Gastrocnemius medialis (tissue), 4 donors: ENCODE results near the gene HS3ST3A1. TPM values are rescaled to one million over a fixed set of nuclear protein-coding genes. Genes with fewer than 3 reads are reported as not detected.

Experiments
- ATAC-seq, 2 donors: fragments of 150-250 bp; one replicate each; pipeline ENCODE4 v1.9.1; 2016
- DNase-seq, 2 donors: peaks; one replicate each; pipeline ENCODE4 v3.0.0-alpha.2; 2019
- H3K27ac ChIP-seq, 4 donors: fragments of 200-600 bp; sonication (generic); 1 replicate in 1 of 4; 2 replicates in 3 of 4; pipeline ENCODE4 v1.5.1; 2016 to 2018; ENCODE audit warnings: mild to moderate bottlenecking in 2 of 4, moderate library complexity in 1 of 4
- H3K27me3 ChIP-seq, 3 donors: fragments of 200-600 bp; sonication (generic) in 2 of 3; 1 replicate in 1 of 3; 2 replicates in 2 of 3; pipeline versions ENCODE4 v1.5.1 to v1.6.0; 2016 to 2019; ENCODE audit warnings: mild to moderate bottlenecking in 1 of 3, moderate library complexity in 1 of 3
- H3K36me3 ChIP-seq, 2 donors: fragments of 200-600 bp; sonication (generic) in 1 of 2; one replicate each; pipeline ENCODE4 v1.5.1; 2017 to 2018
- H3K4me1 ChIP-seq, 2 donors: fragments of 200-600 bp; sonication (generic) in 1 of 2; one replicate each; pipeline ENCODE4 v1.5.1; 2016 to 2017; ENCODE audit warnings: mild to moderate bottlenecking in 2 of 2
- H3K4me3 ChIP-seq, 4 donors: fragments of 200-600 bp; sonication (generic) in 3 of 4; 1 replicate in 1 of 4; 2 replicates in 3 of 4; pipeline ENCODE4 v1.5.1; 2016 to 2019; ENCODE audit warnings: mild to moderate bottlenecking in 2 of 4
- H3K9me3 ChIP-seq, 3 donors: fragments of 200-600 bp; sonication (generic) in 2 of 3; 1 replicate in 1 of 3; 2 replicates in 2 of 3; pipeline ENCODE4 v1.5.1; 2016 to 2019
- POLR2A ChIP-seq, 2 donors: fragments of 450-650 bp; IDR thresholded peaks; one replicate each; pipeline ENCODE4 v1.6.1; 2017; ENCODE audit warnings: antibody characterized with exemption in 2 of 2, mild to moderate bottlenecking in 2 of 2, moderate library complexity in 2 of 2
- in situ Hi-C, 4 donors: fragments of 200-750 bp; cut with MboI; loops; one replicate each; pipeline versions ENCODE4 v1.15.0 to v1.8.0; 2017; ENCODE audit warnings: low sequenced_read_pairs in 4 of 4
- intact Hi-C: fragments of 100-400 bp; cut with DNase I; formaldehyde crosslinking; loops from one replicate; pipeline ENCODE4 v1.15.1; 2023; ENCODE audit warnings: low total_unique reads
- total RNA-seq, 4 donors: library from RNA; depleted of rRNA; stranded (reverse); fragments of >200 nt; gene quantifications; one replicate each; pipeline versions ENCODE4 v1.1.0 to v1.2.3, GENCODE V29; 2016
- TF ChIP-seq, protein P1 (sequence below), 5 experiments: fragments of 450-650 bp in 3 of 5; fragments of 200-600 bp in 2 of 5; sonication (generic) in 2 of 5; IDR thresholded peaks in 4 of 5; conservative IDR thresholded peaks in 1 of 5; 1 replicate in 4 of 5; 2 replicates in 1 of 5; pipeline ENCODE4 v1.5.1; 2016 to 2019; ENCODE audit warnings: antibody characterized with exemption in 5 of 5, mild to moderate bottlenecking in 3 of 5, moderate library complexity in 3 of 5

The HS3ST3A1 gene
- total RNA-seq, 4 donors from 2014 or later, result 0.23 to 1.4 (median 0.85) TPM

DNA sequence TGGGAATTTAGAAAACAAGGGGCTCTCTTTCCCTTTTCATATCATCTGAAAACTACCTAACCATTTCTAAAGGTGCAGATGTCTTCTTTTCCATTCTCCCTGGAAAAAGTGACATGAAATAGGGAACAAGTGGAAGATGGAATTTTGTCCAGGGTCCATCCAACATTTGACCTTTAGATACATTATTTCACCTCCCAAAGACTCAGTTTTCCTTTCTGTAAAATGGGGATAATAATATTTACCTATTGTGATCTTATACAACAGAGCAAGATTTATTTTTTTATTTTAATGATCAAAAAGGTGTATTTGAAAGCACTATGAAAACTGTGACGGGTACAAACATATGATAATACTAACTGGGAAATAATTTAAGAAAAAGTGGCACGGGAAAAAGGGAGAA lies 106.3 kb downstream of the HS3ST3A1 start:
- no peak overlapping the region for H3K27ac ChIP-seq
- no peaks in the 10 kb centered on the region for H3K27me3 ChIP-seq
- no peaks in the 10 kb centered on the region for H3K4me1 ChIP-seq
- intact Hi-C loops (no loop called here), in situ Hi-C loops (no loop called here)
- no peaks in the 10 kb centered on the region for H3K36me3 ChIP-seq
- ATAC-seq, result no peak
- H3K4me3 ChIP-seq, result no peak overlapping the region
- TF ChIP-seq, protein P1, sequence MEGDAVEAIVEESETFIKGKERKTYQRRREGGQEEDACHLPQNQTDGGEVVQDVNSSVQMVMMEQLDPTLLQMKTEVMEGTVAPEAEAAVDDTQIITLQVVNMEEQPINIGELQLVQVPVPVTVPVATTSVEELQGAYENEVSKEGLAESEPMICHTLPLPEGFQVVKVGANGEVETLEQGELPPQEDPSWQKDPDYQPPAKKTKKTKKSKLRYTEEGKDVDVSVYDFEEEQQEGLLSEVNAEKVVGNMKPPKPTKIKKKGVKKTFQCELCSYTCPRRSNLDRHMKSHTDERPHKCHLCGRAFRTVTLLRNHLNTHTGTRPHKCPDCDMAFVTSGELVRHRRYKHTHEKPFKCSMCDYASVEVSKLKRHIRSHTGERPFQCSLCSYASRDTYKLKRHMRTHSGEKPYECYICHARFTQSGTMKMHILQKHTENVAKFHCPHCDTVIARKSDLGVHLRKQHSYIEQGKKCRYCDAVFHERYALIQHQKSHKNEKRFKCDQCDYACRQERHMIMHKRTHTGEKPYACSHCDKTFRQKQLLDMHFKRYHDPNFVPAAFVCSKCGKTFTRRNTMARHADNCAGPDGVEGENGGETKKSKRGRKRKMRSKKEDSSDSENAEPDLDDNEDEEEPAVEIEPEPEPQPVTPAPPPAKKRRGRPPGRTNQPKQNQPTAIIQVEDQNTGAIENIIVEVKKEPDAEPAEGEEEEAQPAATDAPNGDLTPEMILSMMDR (IDR thresholded peaks at IDR 0.05 in 4 of 5, conservative IDR thresholded peaks at IDR 0.05 in 1 of 5), result no peak
- no peak for TF ChIP-seq POLR2A (IDR thresholded peaks at IDR 0.05)
- no peak for DNase-seq
- no peaks in the 10 kb centered on the region for H3K9me3 ChIP-seq

DNA sequence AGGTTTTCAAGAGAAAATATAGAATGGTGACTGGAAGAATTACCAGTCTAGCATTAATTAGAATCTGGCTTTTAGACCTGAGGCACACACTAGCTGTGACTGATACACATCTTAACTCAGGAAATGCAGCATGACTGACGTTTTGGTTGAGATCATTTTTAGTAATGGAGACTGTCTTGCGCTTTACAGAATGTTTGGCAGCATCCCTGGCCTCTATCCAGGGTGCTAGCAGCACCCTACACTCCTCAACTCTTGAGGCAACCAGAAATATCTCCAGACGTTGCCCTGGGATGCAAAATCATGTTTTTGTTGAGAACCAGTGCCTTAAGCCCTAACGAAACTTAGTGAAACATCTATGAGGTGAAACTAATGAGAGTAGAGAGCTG lies 109.0 kb downstream of the HS3ST3A1 start:
- no peaks in the 10 kb centered on the region for H3K4me1 ChIP-seq
- no peak for TF ChIP-seq POLR2A (IDR thresholded peaks at IDR 0.05)
- no peak for DNase-seq
- in situ Hi-C loops, result no loop called here
- no peak overlapping the region for H3K27ac ChIP-seq
- no peaks in the 10 kb centered on the region for H3K27me3 ChIP-seq
- no peak for ATAC-seq
- no peaks in the 10 kb centered on the region for H3K9me3 ChIP-seq
- H3K4me3 ChIP-seq, result no peak overlapping the region
- H3K36me3 ChIP-seq, result no peaks in the 10 kb centered on the region
- intact Hi-C loops, result no loop called here

DNA sequence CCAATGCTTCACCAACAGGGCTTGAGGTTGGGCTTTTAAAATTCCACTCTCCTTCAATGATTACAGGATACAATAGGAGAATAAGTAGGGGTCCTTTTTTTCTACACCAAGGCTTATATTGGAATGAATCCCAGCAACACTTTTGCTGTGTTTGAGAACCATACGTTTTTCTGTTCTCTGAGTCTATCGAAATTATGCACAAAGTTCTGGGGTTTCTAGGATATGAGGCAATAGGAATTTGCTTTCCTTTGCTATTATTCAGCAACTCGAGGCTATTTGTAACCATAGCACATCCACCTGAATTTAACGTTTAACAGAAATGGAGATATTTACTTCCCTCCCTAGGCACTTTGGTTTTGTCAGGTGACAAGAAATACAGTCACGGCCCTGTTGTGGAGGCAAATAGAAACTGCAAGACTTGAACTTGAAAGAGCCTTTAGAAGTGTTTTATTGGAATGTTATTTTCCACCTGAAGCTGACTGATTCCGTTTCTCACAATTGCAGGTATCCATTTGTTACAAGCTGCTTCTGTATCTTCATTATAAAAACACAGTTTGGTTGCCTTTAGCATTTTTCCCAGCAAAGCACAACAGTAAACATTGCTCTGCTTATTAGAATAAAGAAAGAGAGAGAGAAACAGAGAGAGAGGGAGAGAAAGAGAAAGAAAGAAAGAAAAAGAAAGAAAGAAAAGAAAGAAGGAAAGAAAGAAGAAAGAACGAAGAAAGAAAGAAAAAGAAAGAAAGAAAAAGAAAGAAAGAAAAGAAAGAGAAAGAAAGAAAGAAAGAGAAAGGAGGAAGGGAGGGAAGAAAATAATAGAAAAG lies 109.6 kb downstream of the HS3ST3A1 start:
- Histone ChIP-seq H3K9me3 (no peaks in the 10 kb centered on the region), H3K4me3 (no peak overlapping the region), H3K27me3 (no peaks in the 10 kb centered on the region), H3K4me1 (no peaks in the 10 kb centered on the region), H3K36me3 (no peaks in the 10 kb centered on the region), H3K27ac (no peak overlapping the region)
- in situ Hi-C loops, result no loop called here
- TF ChIP-seq POLR2A (IDR thresholded peaks at IDR 0.05), result no peak
- TF ChIP-seq, protein P1 (IDR thresholded peaks at IDR 0.05 in 4 of 5, conservative IDR thresholded peaks at IDR 0.05 in 1 of 5), result no peak
- no peak for DNase-seq
- intact Hi-C loops, result no loop called here
- ATAC-seq, result no peak

DNA sequence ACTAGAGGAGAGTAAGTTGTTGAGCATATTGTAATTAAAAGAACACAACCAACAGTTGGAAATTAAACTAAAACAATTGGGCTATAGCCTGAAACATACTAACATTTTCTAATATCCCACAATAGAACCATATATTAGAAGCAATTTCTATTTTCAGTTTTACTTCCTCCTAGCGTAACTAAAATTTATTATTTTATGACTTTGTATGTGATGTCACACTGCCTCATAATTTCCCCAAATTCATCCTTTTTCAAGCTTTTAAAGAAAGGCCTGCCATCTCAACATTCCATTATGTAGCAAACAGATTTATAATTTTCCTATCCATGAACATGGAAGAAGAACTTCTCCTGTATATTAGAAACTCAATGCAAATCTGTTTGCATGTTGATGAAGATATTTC lies 110.2 kb downstream of the HS3ST3A1 start:
- Histone ChIP-seq H3K4me1 (no peaks in the 10 kb centered on the region), H3K36me3 (no peaks in the 10 kb centered on the region), H3K4me3 (no peak overlapping the region), H3K9me3 (no peaks in the 10 kb centered on the region), H3K27me3 (no peaks in the 10 kb centered on the region), H3K27ac (no peak overlapping the region)
- ATAC-seq, result no peak
- TF ChIP-seq POLR2A (IDR thresholded peaks at IDR 0.05), result no peak
- TF ChIP-seq, protein P1 (IDR thresholded peaks at IDR 0.05 in 4 of 5, conservative IDR thresholded peaks at IDR 0.05 in 1 of 5), result no peak
- in situ Hi-C loops (no loop called here), intact Hi-C loops (no loop called here)
- DNase-seq, result no peak

DNA sequence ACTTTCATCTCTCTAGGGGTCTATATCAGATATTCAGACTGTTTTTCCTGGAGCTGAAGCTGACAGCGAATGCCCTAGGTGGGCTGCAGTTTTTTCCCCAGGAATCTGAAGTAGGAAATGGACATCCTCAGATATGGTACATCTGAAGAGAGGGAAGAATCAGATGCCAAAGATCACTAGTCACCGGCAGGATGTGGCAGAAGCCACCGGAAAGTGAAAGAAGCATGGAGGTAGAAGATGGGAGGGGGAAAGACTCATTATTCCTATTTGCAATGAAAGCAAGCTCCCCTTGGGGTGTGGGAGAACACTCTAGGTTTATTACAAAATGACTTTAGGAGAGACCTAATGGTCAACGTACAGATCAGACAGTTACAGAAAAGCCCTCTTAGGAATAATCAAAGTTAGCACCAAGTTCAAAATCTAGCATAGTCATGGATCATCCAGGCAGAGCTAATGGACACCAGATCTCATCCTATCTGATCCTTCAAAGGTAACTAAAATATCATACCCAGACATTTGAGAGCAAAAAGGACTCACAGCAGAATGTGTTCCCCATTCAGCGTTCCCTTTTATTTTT lies 110.7 kb downstream of the HS3ST3A1 start:
- intact Hi-C loops, result no loop called here
- in situ Hi-C loops, result no loop called here
- H3K27me3 ChIP-seq, result no peaks in the 10 kb centered on the region
- H3K36me3 ChIP-seq, result no peaks in the 10 kb centered on the region
- no peak overlapping the region for H3K4me3 ChIP-seq
- no peaks in the 10 kb centered on the region for H3K9me3 ChIP-seq
- no peak for DNase-seq
- ATAC-seq, result no peak
- TF ChIP-seq, protein P1 (IDR thresholded peaks at IDR 0.05 in 4 of 5, conservative IDR thresholded peaks at IDR 0.05 in 1 of 5), result no peak
- no peak for TF ChIP-seq POLR2A (IDR thresholded peaks at IDR 0.05)
- H3K27ac ChIP-seq, result no peak overlapping the region
- H3K4me1 ChIP-seq, result no peaks in the 10 kb centered on the region
